ENCODE results near the gene MCM8.

The MCM8 gene

GRCh38 chr20:5979801-5980200 lies 29.3 kb downstream of the MCM8 start:
- H3K4me2 ChIP-seq (ENCODE audit: low read length) = no peak overlapping the region
- H3K4me1 ChIP-seq (ENCODE audit: control insufficient read depth, insufficient read depth, low read length) = peaks cover 2% of the 10 kb centered on the region
- H3K27me3 ChIP-seq (ENCODE audit: control insufficient read depth, insufficient read depth, low read length) = no peaks in the 10 kb centered on the region
- H3K9me3 ChIP-seq (replicated peaks; ENCODE audit: low read length) = no peaks in the 10 kb centered on the region
- H3K4me3 ChIP-seq (ENCODE audit: low read length) = no peak overlapping the region
- H3K36me3 ChIP-seq (ENCODE audit: insufficient read depth, low read length) = no peaks in the 10 kb centered on the region
- no peak overlapping the region for H3K9ac ChIP-seq (ENCODE audit: low read depth, low read length)

- no peaks in the 10 kb centered on the region for H3K36me3 ChIP-seq (ENCODE audit: insufficient read depth, low read length)
- no peaks in the 10 kb centered on the region for H3K27me3 ChIP-seq (ENCODE audit: control insufficient read depth, insufficient read depth, low read length)
- no peak overlapping the region for H3K4me2 ChIP-seq (ENCODE audit: low read length)
- H3K4me1 ChIP-seq (ENCODE audit: control insufficient read depth, insufficient read depth, low read length) = no peaks in the 10 kb centered on the region
- H3K9me3 ChIP-seq (replicated peaks; ENCODE audit: low read length) = no peaks in the 10 kb centered on the region
- H3K4me3 ChIP-seq (ENCODE audit: low read length) = no peak overlapping the region
- H3K9ac ChIP-seq (ENCODE audit: low read depth, low read length) = no peak overlapping the region
These were observed 30.5 kb downstream of the MCM8 start for GRCh38 chr20:5980720-5981538.

- no peak overlapping the region for H3K4me3 ChIP-seq (ENCODE audit: low read length)
- peaks cover 6% of the 10 kb centered on the region for H3K36me3 ChIP-seq (ENCODE audit: insufficient read depth, low read length)
These were observed 36.9 kb downstream of the MCM8 start for GRCh38 chr20:5987383-5987782.

GRCh38 chr20:5989539-5989938 lies 39.1 kb downstream of the MCM8 start:
- Histone ChIP-seq H3K9ac (ENCODE audit: low read depth, low read length) (no peak overlapping the region), H3K4me2 (ENCODE audit: low read length) (no peak overlapping the region), H3K4me1 (ENCODE audit: control insufficient read depth, insufficient read depth, low read length) (peaks cover 9% of the 10 kb centered on the region), H3K9me3 (replicated peaks; ENCODE audit: low read length) (no peaks in the 10 kb centered on the region), H3K36me3 (ENCODE audit: insufficient read depth, low read length) (peaks cover 6% of the 10 kb centered on the region), H3K4me3 (ENCODE audit: low read length) (no peak overlapping the region), H3K27me3 (ENCODE audit: control insufficient read depth, insufficient read depth, low read length) (no peaks in the 10 kb centered on the region)

More at GRCh38 chr20:5987383-5987782, 36.9 kb downstream of the MCM8 start:
- Histone ChIP-seq H3K4me1 (ENCODE audit: control insufficient read depth, insufficient read depth, low read length) (peaks cover 9% of the 10 kb centered on the region), H3K27me3 (ENCODE audit: control insufficient read depth, insufficient read depth, low read length) (no peaks in the 10 kb centered on the region), H3K4me2 (ENCODE audit: low read length) (no peak overlapping the region), H3K9me3 (replicated peaks; ENCODE audit: low read length) (no peaks in the 10 kb centered on the region), H3K9ac (ENCODE audit: low read depth, low read length) (no peak overlapping the region)

GRCh38 chr20:5990946-5991345 lies 40.5 kb downstream of the MCM8 start:
- H3K4me3 ChIP-seq (ENCODE audit: low read length) = no peak overlapping the region
- no peaks in the 10 kb centered on the region for H3K9me3 ChIP-seq (replicated peaks; ENCODE audit: low read length)
- no peak overlapping the region for H3K4me2 ChIP-seq (ENCODE audit: low read length)
- no peaks in the 10 kb centered on the region for H3K27me3 ChIP-seq (ENCODE audit: control insufficient read depth, insufficient read depth, low read length)
- no peak overlapping the region for H3K9ac ChIP-seq (ENCODE audit: low read depth, low read length)
- H3K4me1 ChIP-seq (ENCODE audit: control insufficient read depth, insufficient read depth, low read length) = peaks cover 9% of the 10 kb centered on the region
- peaks cover 12% of the 10 kb centered on the region for H3K36me3 ChIP-seq (ENCODE audit: insufficient read depth, low read length)

- Histone ChIP-seq H3K36me3 (ENCODE audit: insufficient read depth, low read length) (peaks cover 12% of the 10 kb centered on the region), H3K4me1 (ENCODE audit: control insufficient read depth, insufficient read depth, low read length) (peaks cover 9% of the 10 kb centered on the region), H3K9me3 (replicated peaks; ENCODE audit: low read length) (no peaks in the 10 kb centered on the region), H3K4me3 (ENCODE audit: low read length) (no peak overlapping the region), H3K27me3 (ENCODE audit: control insufficient read depth, insufficient read depth, low read length) (no peaks in the 10 kb centered on the region), H3K9ac (ENCODE audit: low read depth, low read length) (peak overlapping the region; percentile 43), H3K4me2 (ENCODE audit: low read length) (no peak overlapping the region)
These were observed 41.4 kb downstream of the MCM8 start for GRCh38 chr20:5991623-5992441.

GRCh38 chr20:5996765-5997164 lies 46.3 kb downstream of the MCM8 start:
- peaks cover 5% of the 10 kb centered on the region for H3K36me3 ChIP-seq (ENCODE audit: insufficient read depth, low read length)
- H3K4me1 ChIP-seq (ENCODE audit: control insufficient read depth, insufficient read depth, low read length) = peaks cover 4% of the 10 kb centered on the region
- H3K4me2 ChIP-seq (ENCODE audit: low read length) = no peak overlapping the region
- no peak overlapping the region for H3K9ac ChIP-seq (ENCODE audit: low read depth, low read length)
- H3K9me3 ChIP-seq (replicated peaks; ENCODE audit: low read length) = no peaks in the 10 kb centered on the region
- H3K27me3 ChIP-seq (ENCODE audit: control insufficient read depth, insufficient read depth, low read length) = no peaks in the 10 kb centered on the region
- no peak overlapping the region for H3K4me3 ChIP-seq (ENCODE audit: low read length)

GRCh38 chr20:5999783-6000182 lies 49.3 kb downstream of the MCM8 start:
- H3K9me3 ChIP-seq (replicated peaks; ENCODE audit: low read length) = no peaks in the 10 kb centered on the region
- H3K4me3 ChIP-seq (ENCODE audit: low read length) = no peak overlapping the region
- peaks cover 5% of the 10 kb centered on the region for H3K36me3 ChIP-seq (ENCODE audit: insufficient read depth, low read length)
- no peak overlapping the region for H3K4me2 ChIP-seq (ENCODE audit: low read length)
- H3K9ac ChIP-seq (ENCODE audit: low read depth, low read length) = no peak overlapping the region
- no peaks in the 10 kb centered on the region for H3K4me1 ChIP-seq (ENCODE audit: control insufficient read depth, insufficient read depth, low read length)
- no peaks in the 10 kb centered on the region for H3K27me3 ChIP-seq (ENCODE audit: control insufficient read depth, insufficient read depth, low read length)

GRCh38 chr20:6000871-6001270 lies 50.4 kb downstream of the MCM8 start:
- no peak overlapping the region for H3K9ac ChIP-seq (ENCODE audit: low read depth, low read length)
- H3K4me1 ChIP-seq (ENCODE audit: control insufficient read depth, insufficient read depth, low read length) = no peaks in the 10 kb centered on the region
- no peaks in the 10 kb centered on the region for H3K36me3 ChIP-seq (ENCODE audit: insufficient read depth, low read length)
- no peak overlapping the region for H3K4me3 ChIP-seq (ENCODE audit: low read length)
- no peaks in the 10 kb centered on the region for H3K27me3 ChIP-seq (ENCODE audit: control insufficient read depth, insufficient read depth, low read length)
- no peak overlapping the region for H3K4me2 ChIP-seq (ENCODE audit: low read length)
- H3K9me3 ChIP-seq (replicated peaks; ENCODE audit: low read length) = no peaks in the 10 kb centered on the region

GRCh38 chr20:6006603-6006949 lies 56.1 kb downstream of the MCM8 start:
- Histone ChIP-seq H3K9ac (ENCODE audit: low read depth, low read length) (peak overlapping the region; percentile 94), H3K36me3 (ENCODE audit: insufficient read depth, low read length) (peaks cover 18% of the 10 kb centered on the region), H3K9me3 (replicated peaks; ENCODE audit: low read length) (no peaks in the 10 kb centered on the region), H3K27me3 (ENCODE audit: control insufficient read depth, insufficient read depth, low read length) (no peaks in the 10 kb centered on the region), H3K4me3 (ENCODE audit: low read length) (peak overlapping the region; percentile 98), H3K4me1 (ENCODE audit: control insufficient read depth, insufficient read depth, low read length) (peaks cover 19% of the 10 kb centered on the region), H3K4me2 (ENCODE audit: low read length) (peak overlapping the region; percentile 86)

GRCh38 chr20:6007094-6007528 lies 56.7 kb downstream of the MCM8 start:
- H3K9ac ChIP-seq (ENCODE audit: low read depth, low read length) = peak overlapping the region; percentile 94
- H3K4me2 ChIP-seq (ENCODE audit: low read length) = peak overlapping the region; percentile 86
- H3K4me1 ChIP-seq (ENCODE audit: control insufficient read depth, insufficient read depth, low read length) = peaks cover 19% of the 10 kb centered on the region
- no peaks in the 10 kb centered on the region for H3K9me3 ChIP-seq (replicated peaks; ENCODE audit: low read length)
- no peaks in the 10 kb centered on the region for H3K27me3 ChIP-seq (ENCODE audit: control insufficient read depth, insufficient read depth, low read length)
- H3K36me3 ChIP-seq (ENCODE audit: insufficient read depth, low read length) = peaks cover 20% of the 10 kb centered on the region
- peak overlapping the region; percentile 98 for H3K4me3 ChIP-seq (ENCODE audit: low read length)
